SU-DHL-6 (cell line): ENCODE results near the gene TUBB3.

Experiments used
- EZH2phosphoT487 ChIP-seq: fragments of 200-600 bp; sonication (generic), shearing (Covaris generic); conservative IDR thresholded peaks from 2 replicates; pipeline ENCODE4 v1.6.1; 2018; ENCODE audit warnings: mild to moderate bottlenecking, antibody characterized with exemption, low read length, moderate library complexity, mixed read lengths
- TF ChIP-seq, protein P1 (sequence below): fragments of 200-600 bp; sonication (generic); IDR thresholded peaks from one replicate; pipeline ENCODE4 v1.5.1; 2017; ENCODE audit warnings: antibody characterized with exemption, mild to moderate bottlenecking, low read length, moderate library complexity; ENCODE audit not compliant: insufficient read depth, poor library complexity, severe bottlenecking

DNA sequence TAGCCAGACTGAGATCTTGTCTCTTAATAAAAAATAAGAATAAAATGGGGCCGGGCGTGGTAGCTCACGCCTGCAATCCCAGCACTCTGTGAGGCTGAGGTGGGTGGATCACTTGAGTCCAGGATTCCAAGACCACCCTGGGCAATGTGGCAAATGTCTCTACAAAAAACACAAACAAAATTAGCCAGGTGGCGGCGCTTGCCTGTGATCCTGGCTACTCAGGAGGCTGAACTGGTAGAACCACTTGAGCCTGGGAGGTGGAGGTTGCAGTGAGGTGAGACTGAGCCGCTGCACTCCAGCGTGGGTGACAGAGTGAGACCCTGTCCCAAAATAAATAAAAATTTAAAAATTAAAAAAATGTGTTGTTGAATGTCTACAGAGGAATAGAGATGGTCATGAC lies 22.5 kb downstream of the TUBB3 start:
- TF ChIP-seq, protein P1, sequence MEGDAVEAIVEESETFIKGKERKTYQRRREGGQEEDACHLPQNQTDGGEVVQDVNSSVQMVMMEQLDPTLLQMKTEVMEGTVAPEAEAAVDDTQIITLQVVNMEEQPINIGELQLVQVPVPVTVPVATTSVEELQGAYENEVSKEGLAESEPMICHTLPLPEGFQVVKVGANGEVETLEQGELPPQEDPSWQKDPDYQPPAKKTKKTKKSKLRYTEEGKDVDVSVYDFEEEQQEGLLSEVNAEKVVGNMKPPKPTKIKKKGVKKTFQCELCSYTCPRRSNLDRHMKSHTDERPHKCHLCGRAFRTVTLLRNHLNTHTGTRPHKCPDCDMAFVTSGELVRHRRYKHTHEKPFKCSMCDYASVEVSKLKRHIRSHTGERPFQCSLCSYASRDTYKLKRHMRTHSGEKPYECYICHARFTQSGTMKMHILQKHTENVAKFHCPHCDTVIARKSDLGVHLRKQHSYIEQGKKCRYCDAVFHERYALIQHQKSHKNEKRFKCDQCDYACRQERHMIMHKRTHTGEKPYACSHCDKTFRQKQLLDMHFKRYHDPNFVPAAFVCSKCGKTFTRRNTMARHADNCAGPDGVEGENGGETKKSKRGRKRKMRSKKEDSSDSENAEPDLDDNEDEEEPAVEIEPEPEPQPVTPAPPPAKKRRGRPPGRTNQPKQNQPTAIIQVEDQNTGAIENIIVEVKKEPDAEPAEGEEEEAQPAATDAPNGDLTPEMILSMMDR, result no peak
- no peak for TF ChIP-seq EZH2phosphoT487
